ENCODE data around the gene RER1.

Gene RER1

DNA sequence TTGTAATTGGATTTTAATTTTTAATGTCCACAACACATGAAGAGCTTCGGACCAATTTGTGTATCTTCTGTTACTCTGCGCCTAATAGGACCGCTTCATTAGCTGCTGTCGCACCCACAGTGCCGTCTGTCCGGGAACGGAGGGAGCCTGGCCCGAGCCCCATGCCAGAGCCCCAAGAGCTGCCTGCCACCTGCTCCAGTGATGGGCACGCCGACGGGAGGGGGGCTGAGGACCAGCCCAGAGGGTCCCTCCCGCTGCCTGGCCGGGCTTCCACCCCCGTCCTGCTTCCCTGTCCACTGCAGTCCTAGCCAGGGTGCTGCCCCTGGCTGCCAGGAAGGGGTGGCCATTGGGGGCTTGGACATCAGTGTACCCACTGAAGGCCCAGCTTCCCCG, 54.2 kb downstream of the RER1 start:
- Histone ChIP-seq H3K27me3 (replicated peaks) (no peaks in the 10 kb centered on the region), H3K36me3 (replicated peaks) (no peaks in the 10 kb centered on the region), H3K4me3 (ENCODE audit: low read depth, low read length) (no peak overlapping the region), H3K27ac (no peak overlapping the region)
- TF ChIP-seq, protein P1, sequence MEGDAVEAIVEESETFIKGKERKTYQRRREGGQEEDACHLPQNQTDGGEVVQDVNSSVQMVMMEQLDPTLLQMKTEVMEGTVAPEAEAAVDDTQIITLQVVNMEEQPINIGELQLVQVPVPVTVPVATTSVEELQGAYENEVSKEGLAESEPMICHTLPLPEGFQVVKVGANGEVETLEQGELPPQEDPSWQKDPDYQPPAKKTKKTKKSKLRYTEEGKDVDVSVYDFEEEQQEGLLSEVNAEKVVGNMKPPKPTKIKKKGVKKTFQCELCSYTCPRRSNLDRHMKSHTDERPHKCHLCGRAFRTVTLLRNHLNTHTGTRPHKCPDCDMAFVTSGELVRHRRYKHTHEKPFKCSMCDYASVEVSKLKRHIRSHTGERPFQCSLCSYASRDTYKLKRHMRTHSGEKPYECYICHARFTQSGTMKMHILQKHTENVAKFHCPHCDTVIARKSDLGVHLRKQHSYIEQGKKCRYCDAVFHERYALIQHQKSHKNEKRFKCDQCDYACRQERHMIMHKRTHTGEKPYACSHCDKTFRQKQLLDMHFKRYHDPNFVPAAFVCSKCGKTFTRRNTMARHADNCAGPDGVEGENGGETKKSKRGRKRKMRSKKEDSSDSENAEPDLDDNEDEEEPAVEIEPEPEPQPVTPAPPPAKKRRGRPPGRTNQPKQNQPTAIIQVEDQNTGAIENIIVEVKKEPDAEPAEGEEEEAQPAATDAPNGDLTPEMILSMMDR (IDR thresholded peaks at IDR 0.05; ENCODE audit: low read depth, low read length, missing control alignments), result no peak
- no peak for DNase-seq
- in situ Hi-C loops (cut with HindIII; ENCODE audit: low pct_ligation_motif_present, low sequenced_read_pairs), result no loop called here

DNA sequence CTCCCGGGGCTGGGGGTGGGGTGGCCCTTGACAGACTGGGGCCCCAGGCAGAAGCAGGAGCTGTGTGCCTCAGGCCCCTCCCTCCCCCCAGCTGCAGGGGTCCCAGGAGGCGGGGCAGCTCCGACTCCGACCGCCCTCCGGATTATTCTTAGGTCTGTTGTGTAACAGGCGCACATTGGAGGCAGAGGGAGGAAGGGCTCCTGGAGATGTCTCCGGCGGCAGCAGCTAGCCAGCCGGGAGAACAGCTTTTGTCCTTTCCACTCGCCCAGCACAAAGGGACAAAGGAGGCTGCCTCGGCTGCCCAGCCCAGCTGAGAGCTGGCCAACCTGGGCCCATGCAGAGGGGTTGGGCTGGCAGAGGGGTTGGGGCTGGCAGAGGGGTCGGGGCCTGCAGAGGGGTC, 54.8 kb downstream of the RER1 start:
- peak overlapping the region; percentile 15 for H3K27ac ChIP-seq
- no peaks in the 10 kb centered on the region for H3K36me3 ChIP-seq (replicated peaks)
- TF ChIP-seq, protein P1 (IDR thresholded peaks at IDR 0.05; ENCODE audit: low read depth, low read length, missing control alignments), result no peak
- in situ Hi-C loops (cut with HindIII; ENCODE audit: low pct_ligation_motif_present, low sequenced_read_pairs), result no loop called here
- no peaks in the 10 kb centered on the region for H3K27me3 ChIP-seq (replicated peaks)
- H3K4me3 ChIP-seq (ENCODE audit: low read depth, low read length), result no peak overlapping the region
- DNase-seq, result peak; percentile 36

DNA sequence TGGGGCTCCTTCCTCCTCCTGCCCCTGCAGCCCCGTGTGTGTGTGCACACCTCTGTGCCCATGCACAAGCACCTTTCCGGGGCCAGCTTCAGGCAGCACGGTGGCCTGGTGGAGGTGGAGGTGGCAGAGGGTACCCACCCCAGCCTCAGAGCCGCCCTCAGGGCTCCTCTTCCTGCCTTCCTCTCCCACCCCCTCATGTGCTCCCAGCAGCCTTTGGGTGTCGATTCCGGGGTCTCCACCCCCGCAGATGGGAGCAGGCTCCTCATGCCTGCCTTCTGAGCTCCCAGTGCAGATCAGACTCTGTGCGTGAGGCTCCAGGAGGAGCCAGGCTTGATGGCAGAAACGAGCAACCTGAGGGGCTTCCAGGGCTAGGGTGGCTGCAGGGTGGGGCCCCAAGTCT, 55.2 kb downstream of the RER1 start:
- no peak for DNase-seq
- H3K4me3 ChIP-seq (ENCODE audit: low read depth, low read length), result no peak overlapping the region
- no peaks in the 10 kb centered on the region for H3K27me3 ChIP-seq (replicated peaks)
- H3K27ac ChIP-seq, result peak overlapping the region; percentile 15
- in situ Hi-C loops (cut with HindIII; ENCODE audit: low pct_ligation_motif_present, low sequenced_read_pairs), result no loop called here
- no peaks in the 10 kb centered on the region for H3K36me3 ChIP-seq (replicated peaks)
- TF ChIP-seq, protein P1 (IDR thresholded peaks at IDR 0.05; ENCODE audit: low read depth, low read length, missing control alignments), result no peak

DNA sequence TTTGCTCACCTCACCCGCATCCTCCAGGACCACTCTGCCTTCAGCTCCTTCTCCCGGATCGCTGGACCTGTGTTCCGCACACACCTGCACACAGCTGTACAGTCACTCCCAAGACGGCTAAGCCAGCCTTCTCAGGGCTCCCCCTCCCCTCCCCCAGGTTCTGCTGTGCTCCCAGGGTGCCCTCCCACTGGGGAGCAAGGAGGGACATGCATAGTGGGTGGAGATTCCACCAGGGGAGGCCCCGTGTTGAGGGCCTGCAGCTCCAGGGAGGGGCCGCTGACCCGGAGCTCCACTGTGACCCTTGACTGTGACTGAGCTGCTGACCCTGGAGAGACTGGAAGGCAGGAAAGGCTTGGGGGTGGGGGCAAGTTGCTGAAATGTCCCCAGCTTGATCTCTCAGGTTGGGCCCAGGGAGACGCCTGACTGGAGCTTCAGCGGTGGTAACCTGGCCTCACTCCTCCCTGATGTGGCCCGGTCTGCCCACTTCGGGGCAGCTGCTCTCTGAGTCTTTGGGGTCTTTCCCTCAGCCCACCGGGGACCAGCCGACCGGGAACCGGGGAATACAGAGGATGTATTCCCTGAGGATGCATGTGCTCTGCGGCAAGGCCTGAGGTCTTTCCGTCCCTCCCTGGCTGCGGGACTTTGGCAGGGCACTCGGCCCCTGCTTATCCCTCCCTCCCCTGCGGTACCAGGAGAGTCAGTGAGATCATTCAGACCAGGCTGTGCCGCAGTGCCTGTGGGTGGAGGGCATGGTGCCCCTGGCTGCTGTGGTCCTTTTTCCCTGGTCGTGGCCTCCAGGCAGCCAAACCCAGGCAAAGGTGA, 55.8 kb downstream of the RER1 start:
- Histone ChIP-seq H3K4me3 (ENCODE audit: low read depth, low read length) (no peak overlapping the region), H3K27ac (peak overlapping the region; percentile 33), H3K27me3 (replicated peaks) (no peaks in the 10 kb centered on the region), H3K36me3 (replicated peaks) (no peaks in the 10 kb centered on the region)
- in situ Hi-C loops (cut with HindIII; ENCODE audit: low pct_ligation_motif_present, low sequenced_read_pairs), result no loop called here
- DNase-seq, result no peak
- TF ChIP-seq, protein P1 (IDR thresholded peaks at IDR 0.05; ENCODE audit: low read depth, low read length, missing control alignments), result no peak

DNA sequence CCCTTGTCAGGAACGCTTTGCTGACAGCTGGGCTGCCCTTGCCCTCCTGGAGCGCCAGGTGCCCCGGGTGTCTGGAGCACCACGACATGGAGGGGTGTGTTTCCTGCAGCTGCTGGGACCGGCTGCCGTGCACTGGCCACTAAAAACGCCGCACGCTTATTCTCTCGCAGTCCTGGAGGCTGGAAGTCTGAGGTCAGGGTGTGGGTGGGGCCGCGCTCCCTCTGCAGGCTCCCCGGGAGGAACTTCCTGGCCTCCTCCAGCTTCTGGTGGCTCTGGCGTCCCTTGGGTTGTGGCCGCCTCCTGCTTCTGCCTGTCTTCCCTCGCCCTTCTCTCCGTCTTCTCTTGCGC, 56.4 kb downstream of the RER1 start:
- DNase-seq, result peak; percentile 57
- peak overlapping the region; percentile 33 for H3K27ac ChIP-seq
- H3K27me3 ChIP-seq (replicated peaks), result no peaks in the 10 kb centered on the region
- TF ChIP-seq, protein P1 (IDR thresholded peaks at IDR 0.05; ENCODE audit: low read depth, low read length, missing control alignments), result peak; percentile 1
- in situ Hi-C loops (cut with HindIII; ENCODE audit: low pct_ligation_motif_present, low sequenced_read_pairs), result no loop called here
- H3K36me3 ChIP-seq (replicated peaks), result no peaks in the 10 kb centered on the region
- H3K4me3 ChIP-seq (ENCODE audit: low read depth, low read length), result no peak overlapping the region
